ENCODE results near the gene PPEF1. TPM values are rescaled to one million over a fixed set of nuclear protein-coding genes. Genes with fewer than 3 reads are reported as not detected.

Gene PPEF1
- total RNA-seq, 2 experiments from 2014 or later, result not detected

- TF ChIP-seq CTCF (conservative IDR thresholded peaks at IDR 0.05; ENCODE audit: low read length) (no peak), EZH2phosphoT487 (IDR thresholded peaks at IDR 0.05; ENCODE audit: borderline replicate concordance, low read depth, low read length) (no peak)
- DNase-seq (ENCODE audit: low spot score), result no peak
- Histone ChIP-seq H3K36me3 (ENCODE audit: insufficient read depth, low read length) (no peaks in the 10 kb centered on the region), H3K9me3 (ENCODE audit: low read length) (no peaks in the 10 kb centered on the region), H3K79me2 (ENCODE audit: insufficient read depth, low read depth, low read length) (no peaks in the 10 kb centered on the region), H3K9me2 (ENCODE audit: insufficient read depth, low read length) (no peaks in the 10 kb centered on the region), H3K4me3 (ENCODE audit: low read depth, low read length, poor library complexity, severe bottlenecking) (no peak overlapping the region), H3K4me2 (ENCODE audit: low read length) (no peak overlapping the region), H3K27ac (ENCODE audit: low read depth, low read length, poor library complexity, severe bottlenecking) (no peak overlapping the region), H4K20me1 (ENCODE audit: insufficient read depth, low read length) (no peaks in the 10 kb centered on the region), H2AFZ (ENCODE audit: low read length) (no peak overlapping the region), H3K4me1 (ENCODE audit: insufficient read depth, low read length, poor library complexity, severe bottlenecking) (no peaks in the 10 kb centered on the region)
- intact Hi-C loops (cut with micrococcal nuclease; ENCODE audit: unreplicated experiment), result no loop called here
- POLR2A ChIA-PET, result no interaction called here
- CTCF ChIA-PET (ENCODE audit: unreplicated experiment), result no interaction called here
- BruUV-seq (replicated peaks), result no TSS peak
Observed at GRCh38 chrX:18753631-18754030, 46.2 kb downstream of the PPEF1 start.

GRCh38 chrX:18755651-18756050, 48.2 kb downstream of the PPEF1 start:
- no TSS peak for BruUV-seq (replicated peaks)
- no peaks in the 10 kb centered on the region for H3K79me2 ChIP-seq (ENCODE audit: insufficient read depth, low read depth, low read length)
- H4K20me1 ChIP-seq (ENCODE audit: insufficient read depth, low read length), result no peaks in the 10 kb centered on the region
- ChIA-PET CTCF (ENCODE audit: unreplicated experiment) (no interaction called here), POLR2A (no interaction called here)
- H2AFZ ChIP-seq (ENCODE audit: low read length), result no peak overlapping the region
- no peak overlapping the region for H3K4me2 ChIP-seq (ENCODE audit: low read length)
- no peaks in the 10 kb centered on the region for H3K9me3 ChIP-seq (ENCODE audit: low read length)
- H3K4me1 ChIP-seq (ENCODE audit: insufficient read depth, low read length, poor library complexity, severe bottlenecking), result no peaks in the 10 kb centered on the region
- H3K9me2 ChIP-seq (ENCODE audit: insufficient read depth, low read length), result no peaks in the 10 kb centered on the region
- H3K4me3 ChIP-seq (ENCODE audit: low read depth, low read length, poor library complexity, severe bottlenecking), result no peak overlapping the region
- no peaks in the 10 kb centered on the region for H3K36me3 ChIP-seq (ENCODE audit: insufficient read depth, low read length)
- intact Hi-C loops (cut with micrococcal nuclease; ENCODE audit: unreplicated experiment), result no loop called here
- H3K27ac ChIP-seq (ENCODE audit: low read depth, low read length, poor library complexity, severe bottlenecking), result no peak overlapping the region
- no peak for DNase-seq (ENCODE audit: low spot score)
- no peak for TF ChIP-seq CTCF (conservative IDR thresholded peaks at IDR 0.05; ENCODE audit: low read length)
- TF ChIP-seq EZH2phosphoT487 (IDR thresholded peaks at IDR 0.05; ENCODE audit: borderline replicate concordance, low read depth, low read length), result no peak

DNA sequence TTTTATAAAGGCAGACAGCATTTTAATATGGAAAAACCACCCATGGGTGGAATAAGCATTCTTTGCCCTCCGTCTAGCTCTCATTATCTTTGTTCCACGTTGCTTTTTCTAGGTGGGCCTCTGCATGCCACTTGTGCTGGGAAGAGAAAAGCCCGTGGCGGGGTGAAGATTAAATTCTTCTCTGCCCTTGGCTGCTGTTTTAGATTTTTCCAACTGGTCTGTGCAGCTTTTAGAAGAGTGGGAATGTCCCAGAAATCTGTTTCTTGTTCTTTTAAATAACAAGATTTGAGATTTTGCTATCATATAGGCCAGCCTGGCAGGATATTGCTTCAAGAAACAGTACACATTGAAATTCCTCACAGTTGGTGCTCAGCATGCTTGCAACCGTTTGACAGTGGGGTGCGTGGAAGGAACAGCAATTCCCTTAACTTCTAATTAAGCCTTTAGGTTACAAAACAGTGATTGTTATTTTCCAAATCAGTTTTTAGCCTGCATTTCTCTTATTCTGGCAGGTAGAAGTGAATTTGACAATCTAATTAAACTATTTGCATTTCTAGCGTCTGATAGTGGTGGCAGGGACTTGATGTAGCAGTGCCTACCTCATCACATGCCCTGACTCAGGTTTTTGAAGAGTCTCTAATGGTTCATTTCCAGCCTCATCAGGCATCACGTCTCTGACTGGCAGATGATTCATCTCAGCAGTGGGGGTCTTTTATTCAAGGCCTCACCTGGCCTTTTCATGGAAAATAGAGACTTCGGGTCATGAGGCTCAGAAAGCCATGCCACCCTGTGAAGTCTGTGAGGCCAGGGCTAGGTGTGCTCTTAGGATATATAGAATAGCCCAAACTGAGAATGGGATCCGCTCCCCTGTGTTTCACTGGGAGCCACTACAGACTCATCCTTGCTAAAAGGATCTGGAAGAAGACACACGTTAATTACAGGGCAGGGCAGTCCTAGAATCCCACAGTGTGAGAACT, 50.8 kb downstream of the PPEF1 start:
- no peaks in the 10 kb centered on the region for H3K9me3 ChIP-seq (ENCODE audit: low read length)
- ChIA-PET CTCF (ENCODE audit: unreplicated experiment) (no interaction called here), POLR2A (interaction anchor here (0.6 kb wide), 1 partner anchor 8 kb away, joined by 4 read pairs; no protein-coding TSS in a partner anchor)
- no peak for DNase-seq (ENCODE audit: low spot score)
- no peaks in the 10 kb centered on the region for H3K79me2 ChIP-seq (ENCODE audit: insufficient read depth, low read depth, low read length)
- intact Hi-C loops (cut with micrococcal nuclease; ENCODE audit: unreplicated experiment), result no loop called here
- TF ChIP-seq CTCF (conservative IDR thresholded peaks at IDR 0.05; ENCODE audit: low read length) (no peak), EZH2phosphoT487 (IDR thresholded peaks at IDR 0.05; ENCODE audit: borderline replicate concordance, low read depth, low read length) (no peak)
- H2AFZ ChIP-seq (ENCODE audit: low read length), result no peak overlapping the region
- no peaks in the 10 kb centered on the region for H3K9me2 ChIP-seq (ENCODE audit: insufficient read depth, low read length)
- H3K36me3 ChIP-seq (ENCODE audit: insufficient read depth, low read length), result no peaks in the 10 kb centered on the region
- H4K20me1 ChIP-seq (ENCODE audit: insufficient read depth, low read length), result no peaks in the 10 kb centered on the region
- H3K4me2 ChIP-seq (ENCODE audit: low read length), result no peak overlapping the region
- no peak overlapping the region for H3K4me3 ChIP-seq (ENCODE audit: low read depth, low read length, poor library complexity, severe bottlenecking)
- no peaks in the 10 kb centered on the region for H3K4me1 ChIP-seq (ENCODE audit: insufficient read depth, low read length, poor library complexity, severe bottlenecking)
- no TSS peak for BruUV-seq (replicated peaks)
- H3K27ac ChIP-seq (ENCODE audit: low read depth, low read length, poor library complexity, severe bottlenecking), result no peak overlapping the region
